HCT116 (cell line): ENCODE measurements around the gene TP53RK.

Source experiments
- CTCF ChIP-seq, 3 experiments: fragments of 200-600 bp in 1 of 3; sonication (generic) in 1 of 3; IDR thresholded peaks in 2 of 3; conservative IDR thresholded peaks in 1 of 3; 2 replicates each; pipeline ENCODE4 v1.5.1; 2012 to 2017; ENCODE audit warnings: low read depth in 2 of 3, low read length in 2 of 3, antibody characterized with exemption in 1 of 3, borderline replicate concordance in 1 of 3, control low read depth in 1 of 3, mild to moderate bottlenecking in 1 of 3, mixed read lengths in 1 of 3, mixed run types in 1 of 3, moderate library complexity in 1 of 3; ENCODE audit not compliant: insufficient read depth in 1 of 3
- EZH2phosphoT487 ChIP-seq: fragments of 200-600 bp; IDR thresholded peaks from 2 replicates; pipeline ENCODE4 v1.6.1; 2018; ENCODE audit warnings: antibody characterized with exemption, borderline replicate concordance
- FOSL1 ChIP-seq: IDR thresholded peaks from 2 replicates; pipeline ENCODE4 v1.6.1; 2012; ENCODE audit warnings: low read depth
- MAX ChIP-seq: IDR thresholded peaks from 2 replicates; pipeline ENCODE4 v1.6.1; 2012
- POLR2A ChIP-seq: IDR thresholded peaks from 2 replicates; pipeline ENCODE4 v1.7.0; 2011; ENCODE audit warnings: borderline replicate concordance; ENCODE audit not compliant: insufficient read depth, insufficient read length; ENCODE audit errors: extremely low read depth
- POLR2AphosphoS5 ChIP-seq: IDR thresholded peaks from 2 replicates; pipeline ENCODE4 v1.6.1; 2011; ENCODE audit warnings: mild to moderate bottlenecking, low read depth, low read length, moderate library complexity
- RAD21 ChIP-seq: IDR thresholded peaks from 2 replicates; pipeline ENCODE4 v1.6.1; 2012; ENCODE audit warnings: low read depth, mild to moderate bottlenecking
- REST ChIP-seq: IDR thresholded peaks from 2 replicates; pipeline ENCODE4 v1.6.1; 2012; ENCODE audit warnings: low read depth
- SRF ChIP-seq: IDR thresholded peaks from 2 replicates; pipeline ENCODE4 v1.6.1; 2012; ENCODE audit warnings: low read depth
- YY1 ChIP-seq: IDR thresholded peaks from 2 replicates; pipeline ENCODE4 v1.6.1; 2011; ENCODE audit warnings: low read length, low read depth, moderate library complexity, mild to moderate bottlenecking; ENCODE audit not compliant: insufficient replicate concordance; ENCODE audit errors: extremely low read depth

- TF ChIP-seq FOSL1 (no peak), POLR2AphosphoS5 (no peak), EZH2phosphoT487 (no peak), CTCF (IDR thresholded peaks at IDR 0.05 in 2 of 3, conservative IDR thresholded peaks at IDR 0.05 in 1 of 3; ENCODE audit: borderline replicate concordance in 1 of 3, insufficient read depth in 1 of 3, low read depth in 2 of 3, low read length in 2 of 3) (no peak), SRF (no peak), RAD21 (no peak), REST (no peak), YY1 (no peak), POLR2A (no peak), MAX (no peak)
Measured at GRCh38 chr20:46705378-46705729, 16.1 kb upstream of the TP53RK start.
